LNCaP clone FGC (cell line): ENCODE data around the gene FBXO21.

Experiments used
- DNase-seq: peaks from one replicate; pipeline ENCODE4 v3.0.0-alpha.2; 2011; ENCODE audit warnings: low read depth
- H3K4me3 ChIP-seq: 2 replicates; pipeline ENCODE4 v1.5.1; 2011; ENCODE audit warnings: mild to moderate bottlenecking, low read depth, low read length, control low read depth
- CTCF ChIP-seq: IDR thresholded peaks from 2 replicates; pipeline ENCODE4 v1.5.1; 2012; ENCODE audit warnings: mild to moderate bottlenecking; ENCODE audit not compliant: control insufficient read depth, insufficient read depth; ENCODE audit errors: extremely low read depth

The FBXO21 gene

GRCh38 chr12:117140397-117141096 lies 49.7 kb downstream of the FBXO21 start:
- H3K4me3 ChIP-seq, result no peak overlapping the region
- TF ChIP-seq CTCF, result no peak
- DNase-seq, result peak; percentile 90

GRCh38 chr12:117139025-117139717 lies 51.1 kb downstream of the FBXO21 start:
- no peak for TF ChIP-seq CTCF

DNA sequence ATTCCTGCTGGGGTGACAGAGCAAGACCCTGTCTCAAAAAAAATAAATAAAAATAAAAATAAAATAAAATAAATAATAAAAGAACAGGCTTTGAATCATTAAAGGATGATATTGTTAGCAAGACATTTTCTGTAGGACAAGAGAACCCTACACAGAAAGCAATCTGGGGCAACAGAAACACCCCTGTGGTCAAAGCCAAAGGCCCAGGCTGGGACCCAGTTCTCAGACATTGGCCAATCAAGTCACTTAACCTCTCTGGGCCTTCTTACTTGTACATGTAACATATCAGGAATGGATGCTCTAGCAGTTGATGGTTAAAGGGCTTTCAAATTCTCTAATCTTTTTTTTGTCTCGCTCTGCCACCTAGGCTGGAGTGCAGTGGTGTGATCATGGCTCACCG lies 55.5 kb downstream of the FBXO21 start:
- no peak overlapping the region for H3K4me3 ChIP-seq
- no peak for TF ChIP-seq CTCF
- DNase-seq, result no peak

More at GRCh38 chr12:117139025-117139717, 51.1 kb downstream of the FBXO21 start:
- no peak for DNase-seq
- H3K4me3 ChIP-seq, result no peak overlapping the region

DNA sequence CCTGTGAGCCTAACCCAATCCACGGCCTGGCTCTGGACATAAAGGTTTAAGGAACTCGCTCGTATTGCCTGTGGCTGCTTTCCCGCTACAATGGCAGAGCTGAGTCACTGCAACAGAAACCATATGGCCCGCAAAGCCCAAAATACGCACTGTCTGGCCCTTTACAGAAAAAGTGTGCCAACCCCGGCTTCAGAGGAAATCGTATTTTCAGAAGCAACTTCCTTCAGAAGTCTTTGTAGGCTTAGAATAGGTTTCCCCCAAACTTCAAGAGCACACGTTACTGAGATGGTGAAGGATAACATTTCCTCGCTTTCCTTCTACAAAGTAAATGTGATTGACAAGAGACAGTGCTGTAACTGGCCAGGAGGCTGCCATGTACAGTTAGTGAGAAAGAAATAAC lies 56.2 kb downstream of the FBXO21 start:
- TF ChIP-seq CTCF, result no peak
- no peak overlapping the region for H3K4me3 ChIP-seq
- no peak for DNase-seq

DNA sequence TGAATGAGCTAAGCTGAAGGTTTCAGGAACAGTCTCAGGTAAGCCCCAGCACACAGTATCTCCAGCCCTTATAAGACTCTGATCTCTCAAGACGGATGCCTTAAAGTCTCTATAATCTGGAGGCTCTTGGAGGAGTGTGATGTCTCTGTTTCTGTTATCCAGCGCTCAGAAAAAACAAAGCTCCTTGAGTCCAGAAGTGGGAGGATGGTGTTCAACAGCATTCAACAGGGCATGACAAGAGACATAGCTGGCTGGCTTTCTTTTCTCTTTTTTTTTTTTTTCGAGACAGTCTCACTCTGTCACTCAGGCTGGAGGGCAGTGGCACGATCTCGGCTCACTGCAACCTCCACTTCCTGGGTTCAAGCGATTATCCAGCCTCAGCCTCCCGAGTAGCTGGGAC lies 59.5 kb downstream of the FBXO21 start:
- DNase-seq, result no peak
- TF ChIP-seq CTCF, result no peak

DNA sequence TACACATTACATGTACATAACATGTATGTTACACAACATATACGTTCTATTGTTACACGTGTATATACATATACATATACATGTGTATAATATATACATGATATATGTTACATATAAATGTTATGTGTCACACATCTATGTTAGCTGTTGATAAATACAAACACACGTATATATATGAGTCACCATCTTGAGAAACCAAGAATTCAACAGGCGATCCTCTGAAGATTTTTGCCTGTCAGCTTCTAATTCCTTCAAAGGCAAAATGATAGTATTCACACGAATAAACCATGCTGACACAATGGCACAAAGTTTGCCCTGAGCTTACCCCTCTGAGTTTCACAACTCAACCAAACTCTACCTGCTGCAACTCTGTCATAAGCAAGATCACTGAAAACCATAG lies 60.9 kb downstream of the FBXO21 start:
- no peak for DNase-seq
- TF ChIP-seq CTCF, result no peak
- no peak overlapping the region for H3K4me3 ChIP-seq

More for the DNA sequence above, 59.5 kb downstream of the FBXO21 start:
- no peak overlapping the region for H3K4me3 ChIP-seq
